Hepatocyte (in vitro differentiated cells): ENCODE results near the gene RIPK4.

Experiments
- EZH2 ChIP-seq: fragments of 200-600 bp; sonication (generic); IDR thresholded peaks from 2 replicates; pipeline ENCODE4 v1.6.1; 2016; ENCODE audit warnings: antibody characterized with exemption, mild to moderate bottlenecking, borderline replicate concordance
- TF ChIP-seq, protein P1 (sequence below): fragments of 200-600 bp; sonication (generic); IDR thresholded peaks from 2 replicates; pipeline ENCODE4 v1.5.1; 2016; ENCODE audit warnings: antibody characterized with exemption, mild to moderate bottlenecking; ENCODE audit not compliant: poor library complexity

DNA sequence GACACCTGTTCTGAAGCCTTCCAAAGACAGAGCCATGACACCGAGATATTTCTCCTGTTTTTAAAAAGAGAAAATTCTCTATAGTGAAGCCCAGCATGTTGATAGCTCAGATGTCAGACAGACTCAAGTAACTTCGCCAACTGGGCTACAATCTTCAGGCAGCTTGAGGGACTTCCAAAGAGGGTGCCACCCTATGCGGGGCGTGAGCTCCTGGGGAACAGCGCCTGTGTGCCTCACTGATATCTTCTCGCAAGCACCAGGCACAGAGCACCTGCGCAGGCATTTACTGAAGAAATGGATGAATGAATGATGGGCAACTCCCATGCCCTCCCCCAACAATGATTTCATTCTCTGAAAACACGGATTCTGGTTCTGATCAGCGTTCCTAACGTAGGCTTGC, 17.6 kb downstream of the RIPK4 start:
- TF ChIP-seq, protein P1, sequence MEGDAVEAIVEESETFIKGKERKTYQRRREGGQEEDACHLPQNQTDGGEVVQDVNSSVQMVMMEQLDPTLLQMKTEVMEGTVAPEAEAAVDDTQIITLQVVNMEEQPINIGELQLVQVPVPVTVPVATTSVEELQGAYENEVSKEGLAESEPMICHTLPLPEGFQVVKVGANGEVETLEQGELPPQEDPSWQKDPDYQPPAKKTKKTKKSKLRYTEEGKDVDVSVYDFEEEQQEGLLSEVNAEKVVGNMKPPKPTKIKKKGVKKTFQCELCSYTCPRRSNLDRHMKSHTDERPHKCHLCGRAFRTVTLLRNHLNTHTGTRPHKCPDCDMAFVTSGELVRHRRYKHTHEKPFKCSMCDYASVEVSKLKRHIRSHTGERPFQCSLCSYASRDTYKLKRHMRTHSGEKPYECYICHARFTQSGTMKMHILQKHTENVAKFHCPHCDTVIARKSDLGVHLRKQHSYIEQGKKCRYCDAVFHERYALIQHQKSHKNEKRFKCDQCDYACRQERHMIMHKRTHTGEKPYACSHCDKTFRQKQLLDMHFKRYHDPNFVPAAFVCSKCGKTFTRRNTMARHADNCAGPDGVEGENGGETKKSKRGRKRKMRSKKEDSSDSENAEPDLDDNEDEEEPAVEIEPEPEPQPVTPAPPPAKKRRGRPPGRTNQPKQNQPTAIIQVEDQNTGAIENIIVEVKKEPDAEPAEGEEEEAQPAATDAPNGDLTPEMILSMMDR: no peak
- no peak for TF ChIP-seq EZH2
